HK-2 (cell line): ENCODE results near the gene ZFP64.
"Not testable (repeated sequence)": the region's sequence is repeated elsewhere in the genome, so short reads cannot be mapped to it uniquely, and the experiment has no call there.

Experiments used
- DNase-seq: peaks from one replicate; pipeline ENCODE4 v3.0.0-alpha.2; 2018; ENCODE audit not compliant: unreplicated experiment

ZFP64 gene

DNA sequence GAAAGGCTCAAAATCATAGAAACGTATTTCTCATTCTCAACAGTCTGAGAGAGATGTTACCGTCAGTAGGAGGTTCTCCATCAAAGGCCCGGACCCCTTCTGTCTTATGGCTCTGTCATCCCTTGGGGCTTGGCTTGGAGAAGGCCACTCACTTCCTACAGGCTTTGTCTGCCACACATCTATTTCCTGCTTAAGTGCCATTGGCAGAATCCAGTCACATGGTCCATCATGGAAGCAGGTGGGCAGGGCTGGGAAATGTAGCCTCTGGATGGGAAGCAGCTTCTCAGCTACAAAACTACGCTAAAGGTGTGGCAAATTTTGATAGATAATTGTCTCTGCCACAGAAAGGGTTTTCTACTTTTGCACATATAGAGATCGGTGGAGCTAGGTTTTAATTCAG, 12.6 kb upstream of the ZFP64 start:
- DNase-seq = no peak

DNA sequence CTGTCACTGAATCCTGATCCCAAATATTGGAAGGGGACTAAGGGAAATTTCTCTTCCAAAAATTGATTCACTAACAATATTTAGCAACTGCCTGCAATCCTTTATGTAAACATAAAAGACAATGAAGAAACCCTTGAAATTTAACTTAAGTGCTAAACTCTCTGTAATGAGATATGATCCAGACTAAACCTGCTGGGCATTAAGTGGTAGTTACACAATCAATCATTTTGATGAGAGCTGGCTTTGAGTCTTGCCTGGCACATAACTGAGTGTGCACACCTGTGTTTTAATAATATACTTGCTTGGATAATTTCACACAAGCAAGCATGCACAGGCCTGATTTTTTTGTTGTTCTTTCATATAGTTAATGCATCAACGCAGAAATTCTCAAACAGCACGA, 9.8 kb upstream of the ZFP64 start:
- no peak for DNase-seq

DNA sequence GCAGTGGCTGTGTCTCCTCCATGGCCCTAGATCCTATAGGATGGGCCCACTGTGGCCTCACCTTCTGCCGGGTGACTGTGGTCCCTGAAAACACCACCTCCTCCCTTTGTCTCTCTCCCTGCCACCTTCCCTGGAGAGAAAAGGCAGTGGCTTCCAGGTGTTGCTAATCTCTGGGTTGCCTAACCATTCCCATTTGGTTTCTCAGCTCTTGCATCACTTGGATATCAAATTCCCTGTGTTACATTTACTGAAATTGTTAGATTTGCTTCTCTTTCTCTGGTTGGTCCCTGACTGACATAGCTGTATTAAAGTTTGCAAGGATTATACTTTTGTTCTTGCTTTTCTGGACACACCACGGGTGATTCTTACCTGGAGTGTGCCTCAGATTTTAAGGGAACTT, 9.3 kb upstream of the ZFP64 start:
- DNase-seq = no peak

DNA sequence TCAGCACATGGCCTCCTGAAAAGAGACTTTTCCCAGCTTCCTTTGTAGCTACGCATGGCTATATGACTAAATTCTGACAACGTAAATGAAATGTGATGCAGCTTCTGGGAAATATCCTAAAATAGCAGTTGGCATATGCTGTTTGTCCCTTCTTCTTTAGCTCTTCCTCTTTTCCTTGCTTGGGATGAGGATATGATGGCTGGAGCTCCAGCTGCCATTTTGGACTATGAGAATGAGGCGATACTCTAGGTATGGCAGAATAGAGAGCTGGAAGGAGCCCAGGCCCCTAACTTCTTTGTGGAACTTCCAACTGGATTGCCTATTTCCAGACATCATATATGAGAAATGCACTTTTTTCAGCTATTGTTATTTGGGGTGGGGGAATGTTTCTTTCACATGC, 5.3 kb upstream of the ZFP64 start:
- no peak for DNase-seq

DNA sequence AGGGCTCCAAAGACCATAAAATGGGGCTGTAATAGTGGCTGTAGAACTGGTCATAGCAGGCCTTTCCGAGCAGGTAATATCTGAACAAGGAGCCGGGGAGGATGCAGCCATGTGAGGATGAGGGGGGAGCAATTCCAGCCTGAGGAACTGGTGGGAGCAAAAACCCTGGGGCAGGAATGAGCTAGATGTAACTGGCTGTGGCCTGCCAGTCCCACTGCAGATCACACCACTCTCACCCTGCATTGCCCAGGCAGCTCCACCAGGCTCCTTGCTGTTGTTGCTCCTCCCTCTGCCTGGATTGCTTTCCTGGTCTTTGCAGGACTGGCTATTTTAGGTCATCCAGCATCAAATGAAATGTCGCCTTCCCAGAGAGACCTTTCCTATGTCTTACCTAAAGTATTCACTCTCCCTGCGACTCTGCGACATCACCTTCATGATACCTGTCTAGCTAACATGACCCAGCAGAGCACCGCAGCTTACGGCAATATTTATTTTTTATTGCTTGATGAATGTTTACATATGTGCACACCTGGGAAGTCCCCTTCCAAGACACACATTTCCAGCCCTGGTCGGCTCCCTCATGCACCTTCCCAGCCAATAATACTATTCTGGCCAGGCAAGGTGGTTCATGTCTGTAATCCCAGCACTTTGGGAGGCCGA, 2.4 kb upstream of the ZFP64 start:
- no peak for DNase-seq

DNA sequence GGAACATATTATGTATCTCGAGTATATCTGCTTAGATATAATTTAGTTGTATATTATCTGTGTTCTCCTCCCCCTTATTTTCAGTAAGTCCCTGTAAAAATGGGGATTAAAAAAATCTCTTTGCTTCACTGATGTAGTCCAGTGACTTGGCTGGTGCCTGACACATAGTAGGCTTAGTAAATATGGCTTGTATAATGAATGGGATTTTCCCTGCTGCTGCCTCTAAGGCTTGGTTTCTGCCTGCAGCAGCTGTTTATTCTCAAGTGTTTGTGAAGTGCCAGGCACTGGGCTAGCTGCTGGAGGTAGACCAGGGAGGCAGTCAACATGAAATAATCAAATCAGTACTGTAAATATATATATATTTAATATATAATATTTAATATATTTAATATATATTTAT, 1.6 kb upstream of the ZFP64 start:
- DNase-seq = no peak

DNA sequence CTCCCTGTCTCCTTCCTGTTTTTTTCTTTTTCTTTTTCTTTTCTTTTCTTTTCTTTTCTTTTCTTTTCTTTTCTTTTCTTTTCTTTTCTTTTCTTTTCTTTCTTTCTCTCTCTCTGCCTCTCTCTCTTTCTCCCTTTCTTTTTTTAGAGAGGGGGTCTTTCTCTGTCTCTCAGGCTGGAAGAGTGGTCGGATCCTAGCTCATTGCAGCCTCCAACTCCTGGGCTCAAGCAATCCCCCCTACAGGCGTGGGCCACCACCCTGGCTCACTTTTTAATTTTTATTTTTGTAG, 1.1 kb upstream of the ZFP64 start:
- not testable (repeated sequence) for DNase-seq

DNA sequence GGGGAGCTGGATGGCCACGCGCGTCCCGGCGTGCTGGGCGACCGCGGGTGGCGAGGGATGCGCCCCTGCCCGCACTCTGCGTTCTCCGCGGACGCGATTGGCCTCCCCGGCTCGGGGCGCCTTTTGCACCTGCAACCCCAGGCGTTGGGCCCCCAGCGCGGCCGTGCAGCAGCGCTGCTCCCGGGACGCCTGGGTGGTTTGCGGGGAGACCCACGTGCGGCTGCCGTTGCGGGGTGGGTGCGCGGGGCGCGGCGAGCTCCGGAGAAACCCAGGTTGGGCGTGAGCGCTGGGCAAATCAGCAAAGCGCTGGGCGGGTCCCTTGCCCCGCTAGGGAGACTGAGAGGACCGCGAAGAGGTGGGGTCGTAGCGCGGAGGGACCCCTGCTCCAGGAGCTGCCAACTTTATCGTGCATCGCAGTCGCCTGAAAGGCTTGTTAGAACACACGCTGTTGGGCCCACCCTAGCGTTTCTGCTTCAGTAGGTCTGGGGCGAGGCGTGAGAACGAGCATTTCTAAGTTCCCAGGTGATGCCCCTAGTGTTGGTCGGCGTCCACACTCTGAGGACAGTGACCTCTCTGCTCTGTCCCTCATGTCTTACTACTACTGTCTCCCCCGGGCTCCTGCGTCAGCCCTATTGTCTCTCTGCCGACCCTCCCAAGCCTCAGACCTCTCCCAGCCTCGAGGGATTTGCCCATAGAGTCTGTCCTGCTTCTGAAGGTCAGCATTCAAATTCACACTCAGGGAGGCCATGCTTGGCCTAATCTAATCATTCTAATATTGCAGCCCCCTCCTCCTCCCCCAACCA, 538 bp upstream of the ZFP64 start:
- DNase-seq = peak; percentile 63

DNA sequence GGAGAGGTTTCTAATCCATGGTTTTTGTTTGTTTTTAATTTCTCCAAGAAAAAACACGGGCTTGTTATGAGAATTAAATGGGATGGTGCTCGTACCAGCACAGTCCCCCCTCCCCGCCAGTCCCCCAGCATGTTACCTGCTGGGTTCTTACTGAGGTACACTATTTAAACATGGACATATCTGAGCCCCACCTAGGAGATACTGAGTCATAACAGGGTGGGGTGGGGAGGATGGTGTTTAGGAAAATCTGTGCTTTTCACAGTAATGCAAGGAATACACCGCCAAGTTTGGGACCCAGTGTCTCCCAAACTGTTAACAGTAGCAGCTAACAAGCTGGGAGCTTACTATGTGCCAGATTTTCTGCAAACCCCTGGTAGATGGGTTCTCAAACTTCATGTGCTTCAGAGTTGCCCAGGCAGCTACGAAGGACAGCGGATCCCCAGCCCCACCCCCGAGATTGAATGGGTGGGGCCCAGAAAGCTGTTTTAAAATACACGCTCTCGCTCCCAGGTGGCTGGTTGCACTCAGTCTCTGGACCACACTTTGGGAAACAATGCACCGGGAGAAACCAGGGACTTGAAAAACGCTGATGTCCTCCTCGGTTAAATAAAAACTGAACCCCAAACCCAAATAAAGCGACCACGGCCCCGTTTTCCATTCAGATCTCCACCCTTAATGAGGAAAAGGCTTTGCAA, 995 bp downstream of the ZFP64 start:
- peak; percentile 38 for DNase-seq

DNA sequence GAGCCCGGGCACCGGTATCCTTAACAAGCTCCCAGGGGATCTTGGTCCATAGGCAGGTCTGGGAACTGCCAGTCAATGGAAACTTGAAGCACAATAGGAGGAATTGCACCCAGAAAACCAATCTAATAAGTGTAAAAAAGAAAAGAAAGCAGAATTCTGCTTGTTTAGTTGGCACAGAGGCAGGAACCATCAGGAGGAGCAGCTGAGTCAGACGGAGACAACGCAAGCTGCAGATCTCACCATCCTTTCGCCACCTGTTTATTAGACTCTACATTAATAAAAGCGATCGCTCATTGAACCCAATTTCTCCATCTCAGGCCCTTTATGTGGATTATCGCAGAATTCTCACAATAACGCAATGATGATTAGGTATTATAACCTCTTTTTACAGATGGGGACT, 9.8 kb downstream of the ZFP64 start:
- DNase-seq = no peak

DNA sequence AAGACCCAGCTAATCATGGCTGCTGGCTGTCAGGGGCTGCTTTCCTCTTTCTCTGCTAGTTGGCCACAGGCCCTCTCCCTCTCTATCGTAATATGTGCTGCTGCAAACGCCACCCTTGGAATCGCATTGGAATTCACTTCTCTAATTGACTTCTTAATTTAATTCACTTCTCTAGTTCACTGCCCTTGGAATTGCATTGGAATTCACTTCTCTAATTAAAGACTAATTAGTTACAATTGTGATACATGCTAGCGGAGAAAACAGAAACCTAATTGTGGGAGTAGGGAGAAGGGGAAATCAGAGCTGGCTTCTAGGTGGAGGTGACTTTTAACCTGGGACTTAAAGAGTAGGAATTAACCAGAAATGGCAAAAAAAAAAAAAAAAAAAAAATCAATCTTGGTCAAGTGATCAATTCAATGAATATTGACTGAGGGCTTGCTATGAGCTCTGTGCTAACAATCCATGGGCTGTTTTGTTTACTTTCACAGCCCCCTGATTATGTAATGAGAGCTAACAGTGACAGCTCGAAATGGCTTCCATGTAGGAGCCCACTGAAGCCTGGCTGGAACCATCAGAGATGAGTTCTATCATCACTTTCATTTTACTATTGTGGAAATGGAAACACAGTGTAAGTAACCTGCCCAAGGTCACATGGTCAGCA, 11.3 kb downstream of the ZFP64 start:
- no peak for DNase-seq

DNA sequence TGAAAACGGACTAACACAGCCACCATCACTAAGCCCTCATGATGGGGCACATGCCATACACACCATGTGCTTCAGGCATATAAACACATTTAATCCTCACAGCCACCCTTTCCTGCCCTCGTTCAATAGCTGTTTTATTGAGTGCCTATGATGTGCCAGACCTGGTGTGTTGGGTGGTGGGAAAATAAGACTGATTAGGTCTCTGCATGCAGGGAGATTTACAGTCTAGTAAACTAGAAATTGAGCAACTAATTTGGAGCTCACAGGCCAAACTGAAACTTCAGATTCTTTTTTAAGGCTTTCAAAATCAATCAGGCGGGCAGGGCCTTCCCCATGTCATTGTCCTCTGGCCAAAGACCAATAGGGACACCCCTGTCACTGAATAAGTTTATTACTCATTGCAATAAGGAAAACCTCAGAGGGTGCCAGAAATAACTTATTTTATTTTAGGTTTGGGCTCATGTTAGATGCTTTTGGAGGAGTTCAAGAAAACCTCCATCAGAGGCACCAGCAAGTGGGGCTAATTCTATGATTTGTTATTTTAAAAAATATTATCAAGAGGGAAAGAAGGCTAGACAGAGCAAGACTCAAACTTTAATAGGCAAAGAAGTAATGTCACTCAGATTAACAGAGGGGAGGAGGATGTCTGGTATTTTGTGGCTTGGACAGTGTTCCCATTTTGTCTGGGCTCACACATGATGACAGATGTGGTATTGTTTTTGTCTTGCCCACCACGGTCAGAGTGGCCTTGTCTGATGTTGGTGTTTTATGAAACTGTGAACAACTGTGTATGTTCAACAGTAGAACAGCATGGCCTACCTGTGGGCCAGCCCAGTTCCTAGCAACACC, 12.0 kb downstream of the ZFP64 start:
- no peak for DNase-seq

DNA sequence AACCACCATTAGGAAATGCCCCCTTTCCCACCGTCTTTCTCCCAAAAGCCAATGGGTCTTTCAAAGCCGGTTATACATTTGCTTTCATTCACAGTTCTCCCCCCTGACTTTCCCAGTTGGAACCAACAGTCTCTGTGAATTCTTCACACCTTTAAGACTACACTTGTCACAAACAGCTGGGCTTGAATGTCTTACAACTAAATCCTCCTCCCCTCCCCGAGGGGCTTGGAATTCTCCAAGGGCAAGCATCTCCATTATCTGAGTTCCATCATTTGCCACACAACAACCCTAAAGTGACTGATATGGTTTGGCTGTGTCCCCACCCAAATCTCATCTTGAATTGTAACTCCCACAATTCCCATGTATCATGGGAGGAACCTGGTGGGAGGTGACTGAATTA, 12.9 kb downstream of the ZFP64 start:
- no peak for DNase-seq

DNA sequence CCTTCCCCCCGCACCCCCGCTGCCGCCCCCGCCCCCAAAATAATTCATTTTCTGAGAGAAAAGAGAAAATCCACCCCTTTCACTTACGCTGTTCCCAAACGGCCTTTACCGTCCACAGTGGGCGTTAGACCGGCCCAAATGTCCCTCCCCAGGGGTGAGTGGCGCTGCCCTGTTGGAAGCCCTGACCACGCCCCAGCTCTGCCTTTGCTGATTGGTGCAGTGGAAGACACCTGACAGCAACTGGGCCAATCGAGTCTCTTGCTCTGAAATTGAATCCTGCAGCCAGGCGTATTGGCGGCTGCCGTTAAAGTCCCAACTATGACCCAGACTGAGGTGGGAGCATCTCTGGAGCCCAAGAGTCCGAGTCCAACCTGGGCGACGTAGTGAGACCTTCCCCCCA, 15.7 kb downstream of the ZFP64 start:
- no peak for DNase-seq

DNA sequence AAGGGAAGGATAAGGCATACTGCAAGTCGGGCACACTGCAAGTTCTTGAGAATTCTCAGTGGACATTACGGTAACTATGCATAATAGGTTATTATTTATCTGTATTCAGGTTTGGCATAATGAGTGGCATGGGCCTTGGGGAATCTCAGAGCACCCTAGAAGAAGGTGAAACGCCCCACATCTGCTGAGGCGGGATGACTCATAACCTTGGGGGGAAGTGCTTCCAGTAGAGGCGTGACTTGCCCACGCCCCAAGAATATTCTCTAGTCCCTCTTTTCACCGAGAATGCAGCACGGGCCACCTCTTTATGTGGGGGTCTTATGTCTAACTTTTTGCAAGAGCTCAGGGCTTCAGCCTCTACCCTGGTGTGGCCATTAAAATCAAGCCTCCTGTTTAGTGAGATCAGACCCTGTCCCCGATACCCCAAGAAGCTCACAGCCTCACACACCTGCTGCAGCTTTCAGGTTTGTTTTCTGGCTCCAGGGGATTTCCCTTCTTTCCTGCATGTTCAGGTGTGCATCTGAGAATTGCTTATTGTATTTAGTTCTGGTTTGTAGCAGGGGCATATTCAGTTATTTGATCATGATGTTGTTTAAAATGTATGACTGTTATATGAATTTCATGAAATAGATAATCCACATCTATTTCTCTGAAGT, 19.1 kb downstream of the ZFP64 start:
- DNase-seq = no peak

DNA sequence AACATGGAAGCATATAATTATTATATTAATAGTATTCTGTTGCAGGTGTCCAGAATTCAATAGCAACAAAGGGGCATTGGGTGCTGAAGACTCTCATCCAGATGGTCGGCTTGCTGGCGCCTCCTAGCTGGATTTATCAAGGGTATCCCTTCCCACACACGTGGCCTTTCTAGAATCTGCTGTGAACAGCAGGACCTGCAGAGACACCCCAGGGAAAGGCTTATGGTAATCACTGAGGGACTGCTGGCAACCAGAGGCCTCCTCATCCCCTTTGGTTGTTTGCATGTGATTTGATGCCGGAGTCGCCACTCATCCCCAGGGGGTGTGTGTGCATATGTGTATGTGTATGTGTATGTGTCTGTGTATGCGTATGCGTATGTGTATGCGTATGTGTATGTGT, 20.6 kb downstream of the ZFP64 start:
- DNase-seq = no peak

DNA sequence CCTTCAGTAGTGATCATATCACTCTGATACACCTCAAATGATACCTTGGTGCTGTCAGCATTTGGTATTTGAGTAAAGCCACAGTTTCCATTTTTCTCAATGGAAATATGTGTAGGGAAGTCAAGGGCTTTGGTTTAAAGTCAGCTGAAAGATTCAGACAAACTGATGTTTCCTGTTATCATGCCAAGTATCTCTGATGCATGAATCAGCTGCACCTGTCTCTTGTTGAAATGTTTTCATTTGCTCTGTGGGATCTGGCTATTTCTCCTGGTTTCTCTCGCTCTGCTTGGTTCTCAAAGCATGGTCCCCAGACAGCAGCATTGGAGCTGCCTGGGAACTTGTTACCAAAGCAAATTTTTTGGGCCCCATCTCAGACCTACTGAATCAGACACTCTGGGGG, 23.5 kb downstream of the ZFP64 start:
- DNase-seq = no peak

DNA sequence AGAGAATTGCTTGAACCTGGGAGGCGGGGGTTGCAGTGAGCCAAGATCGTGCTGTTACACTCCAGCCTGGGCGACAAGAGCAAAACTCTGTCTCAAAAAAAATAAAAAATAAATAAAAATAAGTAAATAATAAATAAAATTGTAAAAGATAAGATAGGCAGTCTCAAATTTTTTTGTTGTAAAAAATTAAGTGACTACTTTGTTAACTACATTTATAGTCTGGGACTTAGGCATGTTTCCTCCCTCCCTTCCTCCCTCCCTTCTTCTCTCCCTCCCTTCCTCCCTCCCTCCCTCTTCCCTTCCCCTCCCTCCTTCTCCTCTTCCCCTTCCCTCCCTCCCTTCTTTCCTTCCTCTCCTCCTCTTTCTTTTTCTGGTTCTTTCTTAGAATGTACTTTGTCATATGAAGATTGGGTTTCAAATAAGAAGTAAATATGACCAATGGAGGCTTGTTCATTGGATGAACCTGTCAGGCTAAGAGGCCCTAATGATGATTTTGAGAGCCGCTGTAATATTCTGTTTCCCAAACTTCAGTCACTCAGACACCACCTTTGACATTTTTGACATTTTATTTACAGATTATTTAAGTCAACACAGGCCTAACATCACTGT, 24.2 kb downstream of the ZFP64 start:
- DNase-seq = no peak

DNA sequence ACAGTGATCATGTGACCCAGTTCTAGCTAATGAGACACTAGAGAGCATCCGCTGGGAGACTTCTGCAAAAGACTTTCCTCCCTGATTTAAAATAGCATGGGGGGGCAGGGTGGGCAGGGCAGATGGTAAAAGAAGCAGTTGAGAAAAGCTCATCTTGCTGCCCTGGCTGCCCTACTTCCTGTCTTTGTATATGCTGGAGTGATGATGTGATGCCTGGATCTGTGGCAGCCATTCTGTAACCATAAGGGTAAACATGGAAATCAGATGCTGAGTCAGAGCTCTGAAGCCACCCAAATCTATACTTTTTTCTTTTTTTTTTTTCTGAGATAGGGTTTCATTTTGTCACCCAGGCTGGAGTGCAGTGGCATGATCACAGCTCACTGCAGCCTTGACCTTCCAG, 25.4 kb downstream of the ZFP64 start:
- DNase-seq = no peak

DNA sequence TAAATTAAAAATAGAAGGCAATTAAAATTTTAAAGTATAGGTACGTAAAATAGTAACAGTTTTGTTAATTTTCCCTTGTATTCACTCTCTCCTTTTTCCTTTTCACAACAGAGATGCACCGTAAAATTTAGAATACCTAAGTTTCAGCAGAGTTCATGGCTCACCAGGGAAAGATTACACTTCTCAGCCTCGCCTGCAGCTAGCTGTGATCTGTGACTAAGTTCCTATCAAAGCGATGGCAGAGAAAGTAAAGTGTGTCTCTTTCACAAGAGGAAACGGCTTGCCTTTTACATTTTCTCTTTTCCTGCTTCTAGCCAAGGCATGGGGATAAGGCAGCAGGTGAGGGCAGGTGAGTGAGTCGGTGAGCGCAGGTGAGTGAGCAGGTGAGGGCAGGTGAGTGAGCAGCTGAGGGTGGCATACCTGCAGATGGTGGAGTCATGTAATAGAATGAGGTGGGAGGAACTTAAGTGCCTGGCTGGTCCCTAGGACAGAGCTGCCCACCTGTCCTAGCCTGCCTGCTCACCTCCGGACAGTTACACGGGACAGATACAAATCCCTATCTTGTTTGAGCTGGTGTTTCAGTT, 30.9 kb downstream of the ZFP64 start:
- DNase-seq = no peak
